ENCODE measurements around the gene BAIAP3.

The BAIAP3 gene

DNA sequence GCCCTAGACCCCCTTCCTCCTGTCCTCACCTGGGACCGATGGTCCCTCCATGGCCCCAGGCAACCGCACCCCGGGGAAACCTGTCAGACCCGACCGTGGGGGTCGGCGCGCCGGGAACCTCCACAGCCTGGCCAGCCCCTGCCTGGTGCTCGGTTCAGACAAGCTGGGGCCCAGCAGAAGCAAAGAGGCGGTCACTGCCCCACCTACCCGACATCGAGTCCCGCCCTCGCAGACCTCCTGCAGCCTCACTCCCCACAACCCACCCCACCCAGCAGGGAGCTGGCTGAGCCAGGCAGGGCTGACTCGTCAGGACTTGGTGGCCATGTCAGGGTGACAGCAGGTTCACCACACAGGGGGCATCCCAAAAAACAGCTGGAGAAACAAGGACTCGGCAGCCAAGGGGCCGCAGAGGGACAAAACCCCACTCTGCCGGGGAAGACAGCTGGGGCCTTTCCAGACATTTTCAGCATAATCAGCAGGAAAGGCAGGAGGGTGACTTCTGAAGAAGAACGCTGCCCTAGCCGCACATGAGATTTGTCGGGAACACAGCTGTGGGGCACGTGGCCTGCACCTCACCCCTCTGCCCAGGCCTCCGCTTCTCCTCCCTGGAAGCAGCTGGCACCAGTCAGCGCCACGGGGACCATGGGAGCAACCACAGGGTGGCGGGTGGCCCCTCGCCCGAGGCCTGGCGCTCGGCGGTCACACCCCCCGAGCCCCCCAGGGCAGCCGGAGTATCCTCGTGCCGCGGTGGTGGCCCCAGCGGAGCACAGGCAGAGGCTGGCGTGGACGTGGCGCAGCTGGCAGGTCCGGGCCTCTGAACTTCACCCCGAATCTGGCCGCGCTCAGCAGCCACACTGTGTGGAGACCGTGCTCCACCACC, 41.2 kb downstream of the BAIAP3 start:
- no peak for DNase-seq

DNA sequence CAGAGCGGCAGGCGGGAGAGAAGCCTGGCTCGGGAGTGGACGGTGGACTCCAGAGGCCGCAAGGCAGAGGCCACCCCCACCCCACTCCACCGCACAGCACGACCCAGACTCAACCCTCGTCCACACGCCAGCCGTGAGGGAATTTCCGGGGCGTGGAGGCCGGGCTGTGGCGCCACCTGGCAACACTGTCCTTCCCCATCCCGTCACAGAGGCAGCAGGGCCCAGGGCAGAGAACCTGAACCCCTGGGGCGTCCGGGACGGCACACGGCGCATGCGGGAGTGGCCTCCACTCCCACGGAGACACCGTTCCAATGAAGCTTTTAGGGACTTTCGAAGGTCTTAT, 41.8 kb downstream of the BAIAP3 start:
- no peak for DNase-seq

DNA sequence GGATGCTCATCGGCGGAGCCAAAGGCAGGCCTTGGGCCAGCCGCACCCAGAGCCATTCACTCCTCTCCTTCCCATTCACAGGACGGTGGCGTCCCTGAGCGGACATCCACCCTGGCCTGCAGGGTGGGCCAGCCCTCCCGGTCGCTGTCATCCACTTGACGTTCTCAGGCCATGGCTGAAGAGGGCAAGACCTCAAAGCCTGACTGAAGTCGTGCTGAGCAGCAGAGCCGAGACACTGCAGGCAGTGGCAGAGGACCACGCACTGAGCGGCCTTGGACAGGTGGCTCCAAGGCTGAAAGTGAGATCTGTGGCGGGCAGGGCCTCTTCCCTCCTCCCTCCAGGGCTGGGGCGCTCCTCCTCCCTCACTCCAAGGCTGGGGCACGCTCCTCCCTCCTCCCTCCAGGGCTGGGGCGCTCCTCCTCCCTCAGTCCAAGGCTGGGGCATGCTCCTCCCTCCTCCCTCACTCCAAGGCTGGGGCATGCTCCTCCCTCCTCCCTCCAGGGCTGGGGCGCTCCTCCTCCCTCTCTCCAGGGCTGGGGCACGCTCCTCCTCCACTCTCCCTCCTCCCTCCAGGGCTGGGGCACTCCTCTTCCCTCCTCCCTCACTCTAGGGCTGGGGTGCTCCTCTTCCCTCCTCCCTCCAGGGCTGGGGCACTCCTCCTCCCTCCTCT, 42.4 kb downstream of the BAIAP3 start:
- DNase-seq, result no peak

DNA sequence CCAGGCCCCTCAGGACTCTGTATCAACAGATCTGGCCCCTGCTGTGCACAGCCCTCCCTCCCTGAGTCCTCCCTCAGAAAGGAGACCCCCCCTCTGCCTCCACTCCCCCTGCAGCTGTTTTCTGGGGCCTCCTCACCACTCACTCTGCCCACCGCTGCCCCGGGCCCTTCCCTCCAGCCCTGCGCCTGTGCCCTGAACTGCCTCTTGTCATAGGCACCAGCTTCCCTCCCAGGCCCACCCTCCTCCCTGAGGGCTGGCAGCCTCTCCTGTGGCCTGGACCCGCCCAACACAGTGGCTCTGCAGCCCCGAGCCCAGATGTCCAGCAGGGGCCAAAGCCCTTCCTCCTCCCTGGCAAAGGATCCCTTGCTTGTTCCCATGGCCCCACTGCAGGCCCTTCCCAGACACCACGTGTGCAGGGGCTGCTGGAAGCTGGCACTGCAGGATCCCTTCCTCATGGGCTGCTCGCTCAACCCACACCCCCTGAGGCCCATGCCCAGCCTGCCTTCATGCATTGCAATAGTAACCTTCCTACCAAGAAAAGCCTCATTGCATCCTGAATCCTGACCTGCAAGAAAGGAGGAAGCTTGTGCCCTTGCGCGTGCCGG, 44.1 kb downstream of the BAIAP3 start:
- no peak for DNase-seq

DNA sequence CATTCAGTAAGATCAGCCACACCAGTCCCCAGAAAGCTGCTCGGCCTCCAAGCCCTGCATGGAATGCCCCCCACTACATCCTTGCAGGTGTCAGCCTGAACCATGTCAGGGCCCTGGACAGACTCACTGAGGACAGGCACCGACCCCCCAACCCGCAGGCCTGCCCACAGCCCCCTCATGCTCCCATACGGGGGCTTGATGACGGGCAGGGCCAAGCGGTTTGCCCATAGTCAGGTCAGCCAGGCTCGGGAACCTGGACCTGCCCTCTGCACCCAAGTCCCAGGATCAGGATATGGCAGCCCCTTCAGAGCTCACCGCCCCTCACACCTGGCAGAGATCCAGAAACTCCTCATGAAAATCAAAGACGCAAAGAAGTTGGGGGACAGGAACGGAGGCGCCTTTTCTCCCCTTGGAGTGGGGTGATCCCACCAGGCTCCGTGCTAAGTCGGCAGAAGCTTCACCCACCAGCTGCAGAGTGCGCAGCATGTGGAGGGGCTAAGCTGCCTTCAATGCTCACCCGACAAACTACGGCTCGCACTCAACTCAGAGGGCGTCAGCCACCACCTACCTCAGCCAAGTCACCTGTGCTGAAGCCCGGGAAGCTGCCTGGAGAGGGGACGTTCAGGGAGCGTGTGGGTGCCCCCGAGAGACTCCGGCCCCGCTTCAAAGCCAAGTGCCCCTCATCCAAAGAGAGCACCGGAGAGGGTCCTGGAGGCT, 44.8 kb downstream of the BAIAP3 start:
- DNase-seq, result no peak

DNA sequence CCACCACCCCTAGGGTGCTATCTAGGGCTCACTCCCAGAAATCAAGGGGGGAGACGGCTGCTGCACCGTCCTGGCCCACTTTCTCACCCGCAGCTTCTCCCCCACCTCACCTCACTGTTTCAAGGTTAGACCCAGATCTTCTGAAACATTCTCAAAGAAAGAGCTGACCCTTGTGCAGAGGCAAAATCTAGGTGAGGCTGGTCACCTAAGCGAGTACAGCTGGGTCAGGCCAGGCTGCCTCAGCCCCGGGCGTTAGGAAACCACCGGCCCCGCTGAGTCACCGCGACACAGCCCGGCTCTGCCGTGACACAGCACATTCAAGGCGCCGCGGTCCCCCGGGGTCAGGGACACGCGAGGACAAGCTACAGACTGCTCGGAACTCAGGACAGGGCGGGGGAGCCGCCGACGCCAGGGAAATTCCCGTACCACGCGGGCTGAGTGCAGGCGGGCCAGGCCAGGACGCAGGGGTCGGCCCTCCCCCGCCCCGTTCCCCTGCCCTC, 45.4 kb downstream of the BAIAP3 start:
- peak; percentile 70 for DNase-seq

DNA sequence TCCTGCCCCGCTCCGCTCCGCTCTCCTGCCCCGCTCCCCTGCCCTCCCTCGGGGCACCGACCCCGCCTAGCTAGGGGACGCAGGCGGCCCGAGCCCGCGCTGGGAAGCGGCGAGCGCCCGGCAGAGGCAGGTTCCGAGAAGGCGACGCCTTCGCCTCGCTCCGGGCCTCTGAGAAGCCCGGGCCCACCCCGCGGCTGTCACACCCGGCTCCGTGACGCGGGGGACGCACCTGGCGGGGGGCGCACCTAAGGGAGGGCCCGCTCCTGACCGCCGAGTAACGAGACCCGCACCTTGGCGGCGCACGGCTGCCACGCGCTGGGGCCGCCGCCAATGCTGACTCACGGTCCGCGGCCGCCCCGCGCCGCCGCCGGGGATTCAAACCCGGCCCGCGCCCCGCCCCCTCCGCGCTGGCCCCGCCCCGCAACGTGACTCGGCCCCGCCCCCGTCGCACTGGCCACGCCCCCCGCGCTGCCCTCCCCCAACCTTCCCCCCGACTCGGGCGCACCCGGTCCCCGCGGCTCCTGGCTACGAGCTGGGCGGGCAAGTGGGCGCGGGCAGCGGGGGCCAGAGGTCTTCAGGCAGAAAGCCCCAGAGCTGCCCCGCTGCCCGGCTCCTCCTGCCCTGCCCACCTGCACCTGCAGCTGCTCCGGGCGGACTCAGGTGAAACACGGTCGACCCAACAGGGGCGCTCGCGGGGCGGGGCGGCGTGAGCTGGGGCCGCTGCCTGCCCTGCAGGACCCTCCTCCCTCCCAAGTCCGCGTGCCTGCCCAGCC, 46.0 kb downstream of the BAIAP3 start:
- peak; percentile 7 for DNase-seq

DNA sequence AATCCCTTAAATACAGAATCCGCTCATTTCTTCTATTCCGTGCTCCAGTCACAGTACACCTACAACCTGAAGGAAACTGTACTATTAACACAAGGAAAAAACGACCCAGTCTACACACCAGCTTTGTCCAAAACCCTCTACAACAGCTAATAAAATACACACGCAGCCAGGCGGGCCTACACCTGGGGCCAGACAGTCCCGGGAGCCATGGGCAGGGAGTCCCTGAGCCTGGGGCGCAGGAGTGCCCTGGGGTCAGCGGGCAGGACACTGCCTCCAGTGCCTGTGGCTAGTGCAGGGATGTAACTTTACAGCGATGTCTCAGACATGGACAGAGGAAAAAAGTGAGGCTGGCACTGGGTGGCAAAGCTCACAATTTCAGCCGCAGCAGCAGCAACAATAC, 46.8 kb downstream of the BAIAP3 start:
- no peak for DNase-seq

DNA sequence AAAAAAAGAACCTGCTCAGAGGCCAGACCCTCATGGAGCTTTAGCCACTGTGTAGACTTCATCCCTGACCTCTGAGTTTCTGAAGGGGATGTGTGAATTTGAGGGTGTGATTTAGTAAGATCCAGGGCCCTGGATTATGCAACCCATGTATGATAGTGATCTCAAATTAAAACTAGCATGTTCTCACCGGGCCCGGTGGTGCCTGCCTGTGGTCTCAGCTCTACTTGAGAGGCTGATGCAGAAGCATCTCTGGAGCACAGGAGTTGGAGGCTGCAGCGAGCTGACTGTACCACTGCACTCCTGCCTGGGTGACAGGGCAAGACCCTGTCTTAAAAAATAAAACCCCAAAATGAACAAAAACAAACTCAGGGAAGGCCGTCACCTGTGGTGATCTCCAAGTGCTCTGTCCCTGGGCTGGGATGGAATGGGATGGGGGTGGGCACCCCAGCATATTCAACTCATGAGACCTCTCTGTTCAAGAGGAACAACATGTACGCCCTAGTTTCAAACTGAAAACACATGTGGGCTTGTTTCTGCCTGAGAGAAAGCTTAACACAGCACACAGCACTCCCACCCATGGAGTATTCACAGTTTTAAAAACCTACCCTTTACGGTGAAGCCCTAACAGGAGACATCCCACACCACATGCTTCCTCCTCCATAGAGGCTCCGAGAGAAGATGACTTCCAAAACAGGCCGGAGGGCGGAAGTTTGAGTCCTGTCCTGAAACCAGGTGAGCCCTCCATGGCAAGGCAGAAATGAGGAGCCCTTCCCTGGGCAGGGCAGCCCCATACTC, 48.4 kb downstream of the BAIAP3 start:
- DNase-seq, result no peak

DNA sequence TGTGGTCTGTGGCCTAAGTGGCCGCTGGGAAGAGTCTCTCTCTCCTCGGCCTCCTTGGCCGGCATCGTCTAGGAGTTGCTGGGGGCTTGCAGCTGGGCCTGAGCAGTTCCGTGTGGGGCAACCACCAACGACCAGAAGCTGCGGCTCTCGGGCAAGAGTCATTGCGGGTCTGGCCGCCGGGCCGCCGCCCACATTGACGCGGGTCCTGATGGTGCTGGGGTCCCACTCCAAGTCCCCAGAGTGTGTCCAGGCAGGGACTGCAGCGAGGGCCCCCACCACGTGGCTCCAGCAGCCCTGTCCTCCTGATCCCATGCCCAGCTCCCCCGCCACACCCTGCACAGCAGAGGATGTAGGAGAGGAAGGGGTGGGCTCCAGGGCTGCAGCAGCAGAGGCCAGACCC, 50.1 kb downstream of the BAIAP3 start:
- DNase-seq, result no peak

DNA sequence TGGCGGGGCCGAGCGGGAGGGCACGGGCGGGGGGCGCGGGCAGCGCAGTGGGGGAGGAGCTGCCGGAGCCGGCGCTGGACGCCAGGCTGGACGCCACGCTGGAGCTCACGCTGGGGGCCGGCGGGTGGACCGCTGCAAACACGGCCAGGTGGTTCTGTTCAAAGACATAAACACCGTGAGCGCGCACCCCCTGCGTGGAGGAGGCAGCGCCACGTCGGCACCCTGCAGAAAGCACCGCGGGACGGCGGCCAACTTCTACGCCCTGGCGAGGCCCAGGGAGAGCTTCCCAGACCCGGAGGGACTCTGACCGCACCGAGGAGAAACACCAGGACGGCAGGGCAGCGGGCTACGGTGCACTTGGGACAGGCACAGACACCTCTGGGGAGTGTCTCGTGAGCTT, 51.8 kb downstream of the BAIAP3 start:
- no peak for DNase-seq

DNA sequence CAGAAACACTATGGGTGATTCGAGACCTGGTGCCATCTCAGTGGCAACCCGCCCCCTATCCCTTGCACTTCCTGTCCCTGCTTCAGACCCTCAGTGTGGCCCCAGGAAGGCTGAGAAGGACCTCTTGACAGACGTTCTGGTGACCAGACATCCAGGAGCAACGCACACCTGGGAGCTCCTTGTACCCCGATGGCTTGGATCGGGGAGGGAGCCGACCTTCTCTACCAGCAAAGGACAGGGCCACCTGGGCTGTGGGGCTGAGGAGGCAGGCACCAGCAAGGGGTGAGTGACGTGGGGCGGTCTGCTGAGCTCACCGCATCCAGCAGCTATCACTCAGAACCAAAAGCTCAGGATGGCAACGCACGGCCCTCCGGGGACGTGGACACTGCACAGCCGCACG, 53.9 kb downstream of the BAIAP3 start:
- DNase-seq, result no peak

DNA sequence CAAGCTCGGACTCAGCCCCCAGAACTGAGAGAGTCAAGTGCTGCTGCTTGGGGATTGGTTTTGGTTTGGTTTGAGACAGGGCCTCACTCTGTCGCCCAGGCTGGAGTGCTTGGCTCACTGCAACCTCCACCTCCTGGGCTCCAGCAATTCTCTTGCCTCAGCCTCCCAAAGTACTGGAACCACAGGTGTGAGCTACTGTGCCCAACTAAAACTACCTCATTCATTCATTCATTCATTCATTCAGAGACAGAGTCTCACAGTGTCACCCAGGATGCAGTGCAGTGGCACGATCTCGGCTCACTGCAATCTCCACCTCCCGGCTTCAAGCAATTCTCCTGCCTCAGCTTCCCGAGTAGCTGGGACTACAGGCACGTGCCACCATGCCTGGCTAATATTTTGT, 56.3 kb downstream of the BAIAP3 start:
- no peak for DNase-seq

DNA sequence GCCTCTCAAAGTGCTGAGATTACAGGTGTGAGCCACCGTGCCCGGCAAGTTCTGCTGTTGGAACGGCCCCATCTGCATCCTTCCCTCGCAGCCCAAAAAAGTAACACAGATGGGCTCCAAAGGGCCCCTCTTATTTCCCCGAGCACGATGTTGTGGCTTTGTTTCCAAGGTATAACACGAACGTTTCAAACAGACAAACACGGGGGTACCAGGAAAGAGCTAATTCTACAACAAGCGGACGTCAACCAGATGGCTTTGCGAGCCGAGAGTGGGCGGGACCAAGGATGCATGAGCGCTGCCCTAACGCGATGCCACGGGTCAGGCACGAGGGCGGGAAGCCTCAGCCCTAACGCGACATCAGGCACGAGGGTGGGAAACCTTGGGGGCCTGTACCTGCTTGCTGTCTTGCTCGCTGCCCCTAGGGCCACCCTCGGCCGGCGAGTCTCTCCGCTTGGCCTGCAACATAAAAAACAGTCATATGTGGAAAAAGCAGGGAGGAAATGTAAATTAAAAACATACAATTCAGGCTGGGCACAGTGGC, 56.9 kb downstream of the BAIAP3 start:
- no peak for DNase-seq

DNA sequence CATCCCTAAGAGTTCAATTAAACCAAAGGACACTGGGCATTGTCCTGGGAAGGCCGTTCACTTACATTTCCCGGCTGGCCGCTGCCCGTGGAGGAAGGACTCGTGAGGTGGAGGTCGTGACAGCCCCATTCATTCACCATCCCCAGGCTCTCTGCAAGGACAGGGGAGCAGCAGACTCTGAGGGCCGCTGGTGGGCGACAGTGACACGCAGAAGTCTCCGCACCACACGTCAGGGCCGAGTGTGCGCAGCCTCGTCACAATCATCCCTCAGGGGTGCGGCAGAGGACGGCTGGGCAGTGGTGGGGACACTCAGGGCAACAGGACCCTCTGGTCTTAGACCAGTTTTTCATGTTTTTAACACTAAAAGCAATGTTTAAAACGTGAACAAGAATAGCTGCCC, 59.4 kb downstream of the BAIAP3 start:
- DNase-seq, result no peak

DNA sequence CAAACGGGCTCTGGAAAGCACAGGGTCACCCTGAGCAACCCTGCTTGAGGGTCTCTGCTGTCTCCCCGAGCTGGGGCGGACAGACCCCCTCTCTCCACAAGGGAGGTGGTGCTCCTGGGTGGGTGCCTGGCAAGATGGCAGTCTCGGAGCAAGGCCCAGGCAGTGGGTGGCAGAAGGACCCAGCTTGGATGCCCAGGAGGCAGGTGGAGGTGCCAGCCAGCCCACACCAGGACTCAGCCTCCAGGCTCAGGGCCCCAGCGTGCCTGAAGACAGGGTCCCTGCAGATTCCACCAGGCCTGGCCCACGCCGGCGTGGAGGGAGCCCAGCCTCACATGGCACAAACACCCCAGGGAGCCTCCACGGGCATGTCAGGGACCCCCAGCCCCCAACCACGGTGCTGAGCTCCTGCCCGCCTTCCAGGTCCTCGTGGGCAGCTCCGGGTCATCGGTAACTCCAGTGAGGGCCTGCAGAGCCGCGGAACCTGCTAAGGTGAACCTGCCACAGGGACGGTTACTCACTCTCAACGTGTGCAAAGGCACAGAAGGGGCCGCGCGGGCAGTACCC, 60.2 kb downstream of the BAIAP3 start:
- no peak for DNase-seq

DNA sequence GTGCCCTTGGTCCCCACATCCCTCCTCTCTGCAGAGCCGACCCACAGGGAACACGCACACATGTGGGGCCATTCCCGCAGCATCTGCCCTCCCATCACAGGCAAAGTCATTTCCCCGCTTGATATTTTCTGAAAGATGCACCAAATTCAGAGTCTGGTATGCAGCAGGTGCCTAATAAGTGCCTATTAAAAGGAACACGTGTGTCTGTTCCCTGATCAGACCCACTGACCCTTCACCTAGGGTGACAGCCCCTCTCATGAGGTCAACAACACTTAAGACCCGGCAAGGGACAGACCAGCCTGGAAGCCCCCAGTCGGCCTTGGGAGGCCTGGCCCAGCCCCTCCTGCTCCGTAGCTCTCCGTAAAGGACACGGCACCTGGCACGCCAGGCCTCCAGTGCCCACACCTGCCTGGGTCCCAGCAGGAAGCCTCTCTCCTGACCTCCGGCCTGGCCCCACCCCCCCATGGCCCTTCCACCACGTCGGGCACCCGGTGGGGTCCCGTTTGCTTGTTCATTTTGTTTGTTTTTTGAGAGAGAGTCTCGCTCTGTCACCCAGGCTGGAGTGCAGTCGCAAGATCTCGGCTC, 61.0 kb downstream of the BAIAP3 start:
- DNase-seq, result no peak

DNA sequence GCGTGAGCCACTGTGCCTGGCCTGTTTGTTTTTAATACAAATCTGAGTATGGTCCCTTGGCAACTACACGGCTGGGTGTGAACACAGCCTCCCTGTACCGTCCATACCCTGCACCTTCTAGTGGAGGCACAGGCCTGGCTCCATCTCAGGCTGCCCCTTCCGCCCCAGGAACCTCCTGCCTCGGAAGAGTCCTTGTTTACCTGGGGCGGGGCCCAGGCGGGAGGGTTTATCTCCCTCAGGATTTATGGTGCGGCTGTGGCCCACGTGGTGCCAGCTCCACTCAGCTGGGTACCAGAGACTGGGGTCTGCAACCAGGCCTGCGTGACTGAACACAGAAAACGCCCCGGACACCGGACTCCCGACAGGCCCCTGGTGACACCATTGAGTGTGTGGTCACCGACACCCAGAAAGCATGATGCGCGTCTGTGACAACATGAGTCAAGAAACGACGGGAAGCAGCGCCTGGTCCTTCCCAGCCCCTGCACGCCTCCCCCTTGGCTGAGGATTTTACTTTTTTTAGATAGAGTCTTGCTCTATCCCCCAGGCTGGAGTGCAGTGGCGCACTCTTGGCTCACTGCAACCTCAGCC, 62.1 kb downstream of the BAIAP3 start:
- no peak for DNase-seq

DNA sequence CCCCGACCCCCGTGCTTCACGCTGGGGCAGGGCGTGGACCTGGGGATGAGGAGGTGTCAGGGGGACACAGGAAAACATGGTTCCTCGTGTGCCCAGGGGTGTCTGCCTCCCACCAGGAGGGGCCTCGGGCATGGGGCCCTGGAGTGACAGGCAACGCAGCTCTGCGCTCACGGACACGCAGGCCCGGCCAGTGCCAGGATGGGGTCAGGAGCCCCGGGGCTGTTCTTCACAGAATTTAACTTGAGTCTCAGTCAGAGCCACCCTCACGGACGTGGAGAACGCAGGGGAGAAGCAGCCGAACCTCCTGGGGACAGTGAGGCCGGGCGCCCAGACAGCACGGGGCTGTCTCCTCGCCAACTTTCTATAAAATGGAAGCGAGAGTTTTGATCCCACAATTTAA, 64.3 kb downstream of the BAIAP3 start:
- DNase-seq, result no peak

DNA sequence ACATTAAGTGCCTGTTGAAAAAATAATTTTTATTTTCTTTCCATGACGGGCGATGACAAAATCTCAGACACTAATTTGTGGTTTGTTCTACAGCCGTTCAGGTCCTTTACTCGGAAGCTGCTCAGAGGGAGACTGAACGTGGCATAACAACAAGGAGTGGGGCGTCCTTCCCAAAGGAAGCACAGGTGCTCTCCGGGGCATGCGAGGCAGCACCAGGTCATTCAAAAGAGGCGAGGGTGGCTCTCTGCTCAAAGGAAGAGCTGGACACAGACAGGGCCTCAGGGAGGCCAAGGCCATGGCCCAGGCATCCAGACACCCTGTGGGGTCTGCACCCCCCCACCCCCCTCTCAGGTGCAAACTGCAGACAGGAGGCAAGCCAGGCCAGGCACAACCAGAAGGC, 64.9 kb downstream of the BAIAP3 start:
- no peak for DNase-seq
